HG03095 (cell line): ENCODE results near the gene TRRAP.
"Not testable (repeated sequence)": the region's sequence is repeated elsewhere in the genome, so short reads cannot be mapped to it uniquely, and the experiment has no call there.

Source experiments
- ATAC-seq: cut with Tn5 transposase; IDR thresholded peaks from one replicate; pipeline ENCODE4 v1.9.1; 2021; ENCODE audit warnings: moderate library complexity; ENCODE audit not compliant: unreplicated experiment

Gene TRRAP

GRCh38 chr7:99040104-99040958 is 162.0 kb downstream of the TRRAP start:
- no peak for ATAC-seq

DNA sequence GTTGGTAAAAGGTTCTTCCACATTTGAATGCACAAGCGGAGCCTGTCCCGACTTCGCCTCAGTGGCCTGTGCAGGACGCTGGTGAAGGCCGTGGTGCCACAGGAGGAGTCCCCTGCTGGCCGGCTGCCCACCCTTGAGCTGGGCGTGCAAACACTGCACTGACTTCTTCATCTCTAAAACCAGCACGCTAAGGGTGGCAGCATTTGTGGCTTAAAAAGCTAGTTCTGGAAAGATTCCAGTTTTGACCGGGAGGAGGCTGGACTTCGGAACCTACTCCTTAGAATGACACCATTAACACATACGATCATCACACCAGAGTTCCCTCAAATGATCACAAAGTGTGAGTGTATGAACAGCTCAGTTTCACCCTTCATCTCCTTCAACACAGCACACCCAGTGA is 163.2 kb downstream of the TRRAP start:
- no peak for ATAC-seq

DNA sequence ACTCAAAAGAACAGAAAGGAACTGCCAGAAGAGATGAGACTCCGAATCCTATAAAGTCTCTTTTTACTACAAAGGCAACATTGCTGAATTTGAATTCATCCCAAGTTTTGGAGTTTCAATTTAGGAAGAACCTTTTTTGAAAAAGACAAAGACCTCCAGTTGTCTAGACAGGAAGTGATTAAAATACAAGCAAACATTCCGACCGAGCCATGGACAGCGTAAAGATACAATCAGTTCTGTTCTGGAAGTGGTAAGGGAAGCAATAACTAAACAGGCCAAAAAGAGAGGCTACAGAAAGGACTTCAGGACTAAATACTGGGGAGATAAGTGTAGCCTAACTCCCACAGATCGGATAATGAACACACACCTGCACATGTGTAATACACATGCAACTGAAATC is 164.6 kb downstream of the TRRAP start:
- no peak for ATAC-seq

- not testable (repeated sequence) for ATAC-seq
Measured at GRCh38 chr7:99044858-99045257, 166.5 kb downstream of the TRRAP start.

DNA sequence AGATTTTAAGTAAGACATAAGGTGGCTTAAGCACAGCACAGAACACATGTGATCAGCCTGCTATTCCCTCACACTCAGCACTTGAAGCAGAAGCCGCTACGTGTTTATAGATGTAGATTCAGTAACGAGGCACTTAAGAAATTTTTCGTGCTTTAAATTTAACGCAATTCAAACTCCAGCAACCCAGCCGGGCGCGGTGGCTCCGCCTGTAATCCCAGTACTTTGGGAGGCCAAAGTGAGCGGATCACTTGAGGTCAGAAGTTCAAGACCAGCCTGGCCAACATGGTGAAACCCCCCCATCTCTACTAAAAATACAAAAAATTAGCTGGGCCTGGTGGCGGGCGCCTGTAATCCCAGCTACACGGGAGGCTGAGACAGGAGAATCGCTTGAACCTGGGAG is 167.9 kb downstream of the TRRAP start:
- ATAC-seq, result not testable (repeated sequence)

- ATAC-seq, result no peak
Measured at GRCh38 chr7:99046722-99047121, 168.4 kb downstream of the TRRAP start.

- no peak for ATAC-seq
Measured at GRCh38 chr7:99047526-99048077, 169.3 kb downstream of the TRRAP start.

DNA sequence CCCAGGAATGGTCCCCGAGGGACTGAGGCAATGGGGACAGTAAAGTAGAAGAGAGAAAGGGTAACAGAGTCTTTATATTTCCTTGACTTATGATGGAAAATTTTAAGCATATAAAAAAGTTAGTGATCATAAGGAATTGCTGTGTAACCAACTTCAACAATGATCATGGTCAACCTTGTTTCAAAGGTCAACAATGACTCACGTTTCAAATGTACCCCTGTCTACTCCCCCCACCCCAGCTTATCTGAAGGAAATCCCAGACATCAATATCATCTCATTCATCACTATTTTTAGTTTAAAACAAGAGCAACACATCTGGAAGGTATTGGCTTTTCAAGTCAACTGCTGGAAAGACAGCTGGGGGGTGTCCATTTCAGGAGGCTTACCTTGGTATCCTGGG is 172.6 kb downstream of the TRRAP start:
- no peak for ATAC-seq

DNA sequence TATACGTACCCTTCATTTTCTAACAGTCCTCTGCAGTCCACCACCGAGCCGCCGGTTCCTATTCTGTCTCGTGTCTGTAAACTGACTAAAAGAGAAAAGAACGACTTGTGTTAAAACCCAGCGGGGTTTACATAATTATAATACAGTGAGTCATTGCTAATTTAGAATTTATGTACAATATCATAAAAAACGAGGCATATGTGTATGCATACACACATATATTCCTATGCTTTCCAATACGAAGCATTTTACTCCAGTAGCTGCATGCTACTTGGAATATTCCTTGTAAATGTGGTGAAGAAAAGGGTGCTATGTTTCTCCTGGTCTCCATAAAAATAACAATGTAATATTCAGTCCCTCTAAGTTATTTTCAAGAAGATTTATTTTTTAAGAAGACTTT is 176.4 kb downstream of the TRRAP start:
- ATAC-seq, result no peak

DNA sequence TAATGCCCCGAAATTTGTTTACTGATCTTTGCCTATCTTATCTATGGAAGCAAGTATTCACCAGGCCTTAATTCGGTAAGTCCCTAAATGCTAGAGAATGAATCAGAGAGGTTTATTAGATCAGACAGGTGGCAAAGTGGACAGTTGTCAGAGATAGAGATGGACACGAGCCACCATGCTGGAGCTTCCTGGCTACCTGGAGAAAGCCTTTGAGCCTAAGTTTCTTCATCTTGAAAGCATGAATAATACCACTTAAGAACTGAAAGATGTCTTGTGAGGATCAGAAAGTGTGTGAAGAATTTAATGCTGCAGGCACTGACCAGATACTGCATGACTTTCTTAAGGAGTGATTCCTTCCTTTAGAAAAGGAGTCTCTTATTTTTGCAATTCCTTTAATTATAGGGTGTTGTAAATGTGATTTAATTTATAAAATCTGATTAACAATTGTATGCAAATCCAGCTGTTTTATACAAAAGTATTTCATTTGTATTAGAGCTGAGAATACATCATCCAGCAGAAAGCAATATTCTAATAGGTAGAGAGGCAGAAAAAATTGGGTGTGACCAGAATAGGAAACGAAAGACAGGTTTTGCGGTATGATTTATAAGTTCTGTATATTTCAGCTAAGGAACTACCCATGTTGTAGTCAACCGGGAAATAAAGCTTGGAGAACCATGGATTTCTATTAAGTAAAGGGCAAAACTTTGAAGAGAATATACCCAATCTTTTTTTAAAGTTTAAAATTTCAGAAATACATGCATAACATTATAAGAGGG is 182.9 kb downstream of the TRRAP start:
- ATAC-seq, result no peak
